Measurements from ENCODE around the gene FNDC5. TPM values are rescaled to one million over a fixed set of nuclear protein-coding genes. Genes with fewer than 3 reads are reported as not detected.

Gene FNDC5
- total and polyA plus RNA-seq, 8 donors, result 0.28 to 3.1 (median 0.74) TPM

- Histone ChIP-seq H3K27ac (no peak overlapping the region), H3K36me3 (no peaks in the 10 kb centered on the region), H3K27me3 (no peaks in the 10 kb centered on the region), H3K9me3 (no peaks in the 10 kb centered on the region), H3K4me3 (no peak overlapping the region), H3K4me1 (no peaks in the 10 kb centered on the region)
- ATAC-seq, result no peak
- 88 to 91% methylated on average over 3 of the region's 3 CpGs for WGBS, 2 donors
- intact Hi-C loops (cut with DNase I), result loop anchor here in 1 of 3 donors (10.0 kb wide), 1 partner anchor 87 kb away; no protein-coding TSS in a partner anchor
- TF ChIP-seq, protein P1, sequence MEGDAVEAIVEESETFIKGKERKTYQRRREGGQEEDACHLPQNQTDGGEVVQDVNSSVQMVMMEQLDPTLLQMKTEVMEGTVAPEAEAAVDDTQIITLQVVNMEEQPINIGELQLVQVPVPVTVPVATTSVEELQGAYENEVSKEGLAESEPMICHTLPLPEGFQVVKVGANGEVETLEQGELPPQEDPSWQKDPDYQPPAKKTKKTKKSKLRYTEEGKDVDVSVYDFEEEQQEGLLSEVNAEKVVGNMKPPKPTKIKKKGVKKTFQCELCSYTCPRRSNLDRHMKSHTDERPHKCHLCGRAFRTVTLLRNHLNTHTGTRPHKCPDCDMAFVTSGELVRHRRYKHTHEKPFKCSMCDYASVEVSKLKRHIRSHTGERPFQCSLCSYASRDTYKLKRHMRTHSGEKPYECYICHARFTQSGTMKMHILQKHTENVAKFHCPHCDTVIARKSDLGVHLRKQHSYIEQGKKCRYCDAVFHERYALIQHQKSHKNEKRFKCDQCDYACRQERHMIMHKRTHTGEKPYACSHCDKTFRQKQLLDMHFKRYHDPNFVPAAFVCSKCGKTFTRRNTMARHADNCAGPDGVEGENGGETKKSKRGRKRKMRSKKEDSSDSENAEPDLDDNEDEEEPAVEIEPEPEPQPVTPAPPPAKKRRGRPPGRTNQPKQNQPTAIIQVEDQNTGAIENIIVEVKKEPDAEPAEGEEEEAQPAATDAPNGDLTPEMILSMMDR (IDR thresholded peaks at IDR 0.05), result no peak
- no peak for DNase-seq
- no peak for FAIRE-seq
Observed at GRCh38 chr1:32861904-32862695, 8.6 kb downstream of the FNDC5 start.

DNA sequence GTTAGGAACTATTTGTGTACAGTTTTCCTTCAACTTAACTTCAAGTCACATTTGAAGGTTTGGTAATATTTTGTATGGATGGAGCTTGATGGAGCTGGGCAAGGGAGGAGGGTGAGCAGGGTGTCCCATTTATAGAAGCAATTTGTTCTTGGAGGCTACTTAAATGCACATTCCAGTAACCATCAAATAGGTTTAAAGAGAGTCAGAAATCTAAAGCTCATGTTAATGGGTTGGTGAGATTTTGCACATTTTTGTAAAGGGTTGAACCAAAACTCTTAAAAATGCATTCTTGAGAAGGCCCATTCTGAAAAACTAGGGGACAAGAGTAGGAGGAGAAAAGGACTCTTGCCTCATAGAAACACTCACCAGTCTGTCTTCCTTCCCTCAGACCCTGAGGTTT, 10.1 kb downstream of the FNDC5 start:
- peaks cover 0 to 9% (median 0%) of the 10 kb centered on the region in 3 donors for H3K36me3 ChIP-seq
- intact Hi-C loops (cut with DNase I), result loop anchor here in 1 of 3 donors (10.0 kb wide), 1 partner anchor 86 kb away; no protein-coding TSS in a partner anchor
- H3K27ac ChIP-seq, result no peak overlapping the region
- DNase-seq (no peak), ATAC-seq (no peak), FAIRE-seq (no peak)
- no peaks in the 10 kb centered on the region for H3K9me3 ChIP-seq
- no peaks in the 10 kb centered on the region for H3K4me1 ChIP-seq
- no peak overlapping the region for H3K4me3 ChIP-seq
- no peaks in the 10 kb centered on the region for H3K27me3 ChIP-seq
- TF ChIP-seq, protein P1 (IDR thresholded peaks at IDR 0.05), result no peak

DNA sequence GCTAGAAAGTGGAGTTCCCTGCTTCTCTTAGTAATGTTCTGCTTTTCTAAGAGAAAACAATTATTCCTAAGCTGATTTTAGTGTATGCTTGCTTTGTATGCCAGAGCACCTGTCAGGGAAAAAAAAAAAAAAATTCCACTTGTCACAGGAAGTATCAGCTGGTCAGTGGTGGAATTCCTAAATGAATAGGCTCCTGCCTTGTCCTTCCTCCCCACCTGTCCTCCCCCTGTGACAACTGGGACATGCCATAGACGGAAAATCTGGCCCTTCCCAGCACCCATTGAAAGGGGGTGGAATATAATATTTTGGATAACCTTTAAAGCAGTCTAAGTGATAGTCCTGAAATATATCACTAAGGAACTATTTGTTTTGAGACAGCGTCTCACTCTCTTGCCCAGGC, 10.8 kb downstream of the FNDC5 start:
- no peak for ATAC-seq
- Histone ChIP-seq H3K4me1 (no peaks in the 10 kb centered on the region), H3K27me3 (no peaks in the 10 kb centered on the region), H3K36me3 (peaks cover 0 to 9% (median 0%) of the 10 kb centered on the region in 3 donors), H3K9me3 (no peaks in the 10 kb centered on the region), H3K4me3 (no peak overlapping the region), H3K27ac (no peak overlapping the region)
- no peak for FAIRE-seq
- intact Hi-C loops (cut with DNase I), result loop anchor here in 1 of 3 donors (10.0 kb wide), 1 partner anchor 85 kb away; no protein-coding TSS in a partner anchor
- 91 to 100% methylated on average over 2 of the region's 2 CpGs for WGBS, 2 donors
- no peak for DNase-seq
- TF ChIP-seq, protein P1 (IDR thresholded peaks at IDR 0.05), result no peak

- intact Hi-C loops (cut with DNase I), result no loop called here
- FAIRE-seq (no peak), DNase-seq (no peak), ATAC-seq (no peak)
- no peaks in the 10 kb centered on the region for H3K4me1 ChIP-seq
- no peaks in the 10 kb centered on the region for H3K27me3 ChIP-seq
- H3K4me3 ChIP-seq, result no peak overlapping the region
- 91 to 92% methylated on average over 7 of the region's 7 CpGs for WGBS, 2 donors
- H3K9me3 ChIP-seq, result no peaks in the 10 kb centered on the region
- no peak overlapping the region for H3K27ac ChIP-seq
- TF ChIP-seq, protein P1 (IDR thresholded peaks at IDR 0.05), result no peak
- H3K36me3 ChIP-seq, result peaks cover 0 to 9% (median 0%) of the 10 kb centered on the region in 3 donors
Observed at GRCh38 chr1:32858791-32859190, 11.9 kb downstream of the FNDC5 start.

DNA sequence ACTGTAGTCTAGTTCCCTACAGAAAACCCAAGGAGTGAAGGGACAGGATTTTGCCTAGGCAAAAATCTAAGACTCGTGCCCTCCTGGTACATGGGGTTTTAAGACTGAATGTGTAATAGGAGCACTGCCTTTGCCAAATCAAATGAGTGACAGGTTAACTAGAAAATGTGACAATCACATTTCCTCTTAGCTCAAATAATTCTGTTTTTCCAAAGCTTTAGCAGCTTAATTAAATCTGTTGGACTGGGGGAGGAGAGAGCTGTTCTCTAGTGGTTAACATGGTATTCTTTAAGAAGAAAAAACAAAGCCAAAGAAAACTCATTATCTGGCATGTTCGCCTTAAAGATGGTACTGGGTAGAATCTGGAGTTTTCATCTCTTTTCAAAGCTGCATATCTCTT, 12.6 kb downstream of the FNDC5 start:
- no peak for DNase-seq

More for the DNA sequence above, 12.6 kb downstream of the FNDC5 start:
- intact Hi-C loops (cut with DNase I), result no loop called here
- no peak for ATAC-seq
- no peak for FAIRE-seq
- Histone ChIP-seq H3K27me3 (no peaks in the 10 kb centered on the region), H3K36me3 (peaks cover 0 to 9% (median 0%) of the 10 kb centered on the region in 3 donors), H3K9me3 (no peaks in the 10 kb centered on the region), H3K27ac (no peak overlapping the region), H3K4me1 (no peaks in the 10 kb centered on the region), H3K4me3 (no peak overlapping the region)
- TF ChIP-seq, protein P1 (IDR thresholded peaks at IDR 0.05), result no peak
- WGBS, 2 donors, result 95 to 98% methylated on average over 2 of the region's 2 CpGs

Measured in pancreas (tissue), 10 donors.